Aorta (tissue), 5 donors: Measurements from ENCODE around the gene FBN1. TPM values are rescaled to one million over a fixed set of nuclear protein-coding genes. Genes with fewer than 3 reads are reported as not detected.

Source experiments
- ATAC-seq: fragments of 200-7000 bp; cut with Tn5 transposase; one replicate; pipeline ENCODE4 v1.9.1; 2022; ENCODE audit warnings: moderate library complexity; ENCODE audit not compliant: low FRiP score
- DNase-seq, 2 donors: peaks; one replicate each; pipeline ENCODE4 v3.0.0-alpha.2; 2020
- H3K27ac ChIP-seq, 2 donors: one replicate each; pipeline ENCODE4 v1.5.1; 2013; ENCODE audit warnings: low read length in 2 of 2, mild to moderate bottlenecking in 2 of 2, moderate library complexity in 2 of 2, control low read depth in 1 of 2, inconsistent platforms in 1 of 2, low read depth in 1 of 2
- H3K27me3 ChIP-seq, 2 donors: one replicate each; pipeline ENCODE4 v1.6.1; 2013; ENCODE audit warnings: control low read depth in 1 of 2, low read length in 1 of 2, mild to moderate bottlenecking in 1 of 2, moderate library complexity in 1 of 2; ENCODE audit not compliant: insufficient read depth in 2 of 2, control insufficient read depth in 1 of 2
- H3K36me3 ChIP-seq, 2 donors: one replicate each; pipeline ENCODE4 v1.6.1; 2013; ENCODE audit warnings: control low read depth in 1 of 2, low read length in 1 of 2, mild to moderate bottlenecking in 1 of 2; ENCODE audit not compliant: insufficient read depth in 2 of 2, control insufficient read depth in 1 of 2
- H3K4me1 ChIP-seq, 2 donors: one replicate each; pipeline ENCODE4 v1.6.1; 2013; ENCODE audit warnings: low read length in 2 of 2, control low read depth in 1 of 2, mild to moderate bottlenecking in 1 of 2, moderate library complexity in 1 of 2; ENCODE audit not compliant: insufficient read depth in 2 of 2, control insufficient read depth in 1 of 2
- H3K4me3 ChIP-seq, 2 donors: one replicate each; pipeline ENCODE4 v1.5.1; 2013; ENCODE audit warnings: low read length in 2 of 2, control low read depth in 1 of 2, mild to moderate bottlenecking in 1 of 2
- H3K9me3 ChIP-seq: one replicate; pipeline ENCODE4 v1.6.1; 2013; ENCODE audit warnings: mild to moderate bottlenecking, low read length; ENCODE audit not compliant: control insufficient read depth
- WGBS, 2 donors: extraction: QIAGEN DNeasy Blood & Tissue Kit; methylation state at CpG; one replicate each; pipeline ENCODE4 v1.1.7; 2013; 5-methylcytosine and 5-hydroxymethylcytosine counted together
- intact Hi-C, 2 donors: fragments of 100-400 bp; cut with DNase I; formaldehyde crosslinking; loops; one replicate each; pipeline versions ENCODE4 v1.14.2 to v1.15.0; 2022
- polyA plus RNA-seq, 2 donors: library from polyadenylated mRNA; stranded (reverse); fragments of 200-250 nt; gene quantifications; one replicate each; pipeline ENCODE4 v1.2.3, GENCODE V29; 2013
- total RNA-seq, 2 donors: library from RNA; stranded (reverse); fragmentation: NEBNext Ultra II Directional; extraction: Animal tissue kit (Norgen Biotek cat#: 25700); gene quantifications; one replicate each; pipeline ENCODE4 v1.2.1, GENCODE V29; 2021
- donor health status: healthy with polysubstance abuse.
- donor health status: Bipolar disorder and iron deficiency.
- donor health status: DM: no; HTN: no; CAD: no.
- donor health status: DM: no; HTN: no; CAD: no.
- donor health status: DM: yes; HTN: yes; CAD: no.

Gene FBN1
- total and polyA plus RNA-seq, 4 donors: 24.7 to 529 (median 141) TPM

DNA sequence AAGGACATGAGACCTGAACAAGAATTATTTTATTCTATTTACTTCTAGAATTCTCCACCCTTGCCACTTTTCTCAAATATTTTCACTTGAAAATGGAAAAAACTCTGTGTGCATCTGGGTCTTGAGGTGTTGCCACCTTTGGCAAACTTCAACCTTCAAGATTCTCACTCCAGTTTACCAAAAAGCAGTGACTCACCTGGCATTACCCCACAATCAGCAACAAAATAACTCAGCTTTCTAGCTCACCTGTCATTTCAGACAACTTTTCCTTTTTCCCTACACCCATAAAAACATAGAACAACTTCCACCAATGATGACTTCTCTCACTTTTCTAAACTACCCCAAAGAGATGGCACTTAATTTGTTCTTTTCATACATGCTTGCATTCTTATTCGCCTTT is 198.5 kb downstream of the FBN1 start:
- Histone ChIP-seq H3K4me3 (no peak overlapping the region), H3K27ac (no peak overlapping the region), H3K9me3 (no peaks in the 10 kb centered on the region), H3K4me1 (peaks cover 0 to 6% of the 10 kb centered on the region in 2 donors), H3K27me3 (no peaks in the 10 kb centered on the region), H3K36me3 (peaks cover 2 to 7% of the 10 kb centered on the region in 2 donors)
- DNase-seq (no peak), ATAC-seq (no peak)
- 98 to 100% methylated on average over 1 of the region's 1 CpG for WGBS, 2 donors
- intact Hi-C loops: no loop called here

DNA sequence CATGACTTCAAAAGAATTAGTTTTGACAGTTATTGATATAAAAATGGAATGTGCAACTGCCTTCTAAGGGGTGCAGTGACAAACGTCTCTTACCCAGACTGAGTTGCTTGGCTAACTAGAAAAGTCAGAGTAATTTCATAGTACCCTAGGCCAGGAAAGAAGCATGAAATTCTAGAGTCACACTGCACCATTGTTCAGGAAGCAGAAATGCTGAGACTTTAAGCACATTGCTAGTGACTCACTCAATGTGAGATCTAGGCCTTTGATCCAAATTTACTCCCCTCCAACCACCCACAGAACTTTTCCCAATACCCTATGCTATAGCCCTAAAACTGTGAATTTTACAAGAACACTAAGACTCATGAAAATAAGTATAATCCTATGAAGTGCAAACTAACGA is 203.5 kb downstream of the FBN1 start:
- Histone ChIP-seq H3K27me3 (no peaks in the 10 kb centered on the region), H3K4me3 (no peak overlapping the region), H3K36me3 (peaks cover 6 to 11% of the 10 kb centered on the region in 2 donors), H3K27ac (no peak overlapping the region), H3K9me3 (no peaks in the 10 kb centered on the region), H3K4me1 (peaks cover 0 to 3% of the 10 kb centered on the region in 2 donors)
- WGBS, 2 donors: 60 to 65% methylated on average over 2 of the region's 2 CpGs
- intact Hi-C loops: no loop called here
- ATAC-seq (no peak), DNase-seq (no peak)

DNA sequence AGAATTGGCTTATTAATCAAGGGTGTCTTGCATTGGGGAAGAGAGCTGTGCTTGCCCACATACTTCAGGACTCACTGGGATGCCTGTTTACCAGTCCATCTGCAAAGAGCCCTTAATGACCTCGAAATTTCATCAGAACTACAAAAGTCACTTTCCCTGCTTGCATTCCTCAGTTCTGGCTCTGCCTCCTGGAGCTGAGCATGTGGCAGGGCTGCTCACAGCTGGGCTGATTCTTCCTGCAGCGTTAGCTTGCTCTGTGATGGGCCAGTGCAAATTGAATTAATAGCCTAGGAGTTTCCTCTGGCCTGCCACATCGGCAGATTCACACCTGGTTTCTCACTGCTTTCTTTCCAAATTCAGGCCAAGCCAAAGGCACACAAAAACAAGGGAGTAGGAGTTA is 205.4 kb downstream of the FBN1 start:
- 5 to 10% methylated on average over 3 of the region's 3 CpGs for WGBS, 2 donors
- DNase-seq: no peak
- peak; percentile 72 for ATAC-seq
- Histone ChIP-seq H3K27ac (peak overlapping the region in 1 of 2 donors; percentile 20), H3K36me3 (peaks cover 7 to 12% of the 10 kb centered on the region in 2 donors), H3K27me3 (no peaks in the 10 kb centered on the region), H3K4me3 (no peak overlapping the region), H3K4me1 (peaks cover 0 to 3% of the 10 kb centered on the region in 2 donors), H3K9me3 (no peaks in the 10 kb centered on the region)
- intact Hi-C loops: no loop called here

DNA sequence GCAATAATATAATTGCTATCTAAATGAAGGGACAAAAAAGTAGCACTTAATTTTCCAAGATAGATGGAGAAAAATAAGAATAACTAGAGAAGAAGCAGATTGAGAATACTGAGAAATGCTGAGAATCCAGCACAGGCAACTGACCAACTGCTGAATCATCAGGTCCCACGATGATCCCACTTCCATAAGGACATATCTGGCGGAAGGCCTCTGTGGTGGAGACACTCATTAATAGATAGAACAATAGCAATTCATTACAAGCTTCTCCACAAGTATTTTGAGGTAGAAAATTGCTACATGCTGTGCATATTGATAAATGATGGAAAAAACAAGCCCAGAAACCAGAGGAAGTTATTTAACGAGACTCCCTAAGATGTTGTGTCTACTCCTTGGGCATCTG is 208.3 kb downstream of the FBN1 start:
- Histone ChIP-seq H3K4me1 (peaks cover 0 to 3% of the 10 kb centered on the region in 2 donors), H3K9me3 (no peaks in the 10 kb centered on the region), H3K27me3 (no peaks in the 10 kb centered on the region), H3K27ac (no peak overlapping the region), H3K36me3 (peaks cover 7 to 25% of the 10 kb centered on the region in 2 donors), H3K4me3 (no peak overlapping the region)
- no peak for DNase-seq
- intact Hi-C loops: no loop called here
- 75 to 76% methylated on average over 3 of the region's 3 CpGs for WGBS, 2 donors
- ATAC-seq: no peak

DNA sequence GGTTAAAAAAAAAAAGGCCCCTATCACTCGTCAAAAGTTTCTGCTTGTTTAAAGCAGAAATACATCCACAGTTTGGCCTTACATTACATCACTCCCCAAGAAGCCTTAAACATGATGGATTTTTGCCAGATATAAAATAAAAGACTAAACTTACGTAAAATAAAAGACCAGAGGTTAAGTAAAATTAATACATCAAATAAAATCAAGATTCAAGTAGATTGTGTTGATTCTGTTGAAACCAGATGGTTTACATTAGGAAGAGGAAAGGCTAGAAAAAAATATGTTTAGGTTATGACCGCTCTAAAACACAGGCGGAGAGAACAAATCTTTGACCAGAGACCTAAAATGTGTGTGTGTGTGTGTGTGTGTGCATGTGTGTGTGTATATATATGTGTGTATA is 210.2 kb downstream of the FBN1 start:
- Histone ChIP-seq H3K9me3 (no peaks in the 10 kb centered on the region), H3K27ac (no peak overlapping the region), H3K4me3 (no peak overlapping the region), H3K36me3 (peaks cover 6 to 22% of the 10 kb centered on the region in 2 donors), H3K27me3 (no peaks in the 10 kb centered on the region), H3K4me1 (peaks cover 0 to 3% of the 10 kb centered on the region in 2 donors)
- DNase-seq: no peak
- ATAC-seq: no peak
- intact Hi-C loops: no loop called here
- 61 to 70% methylated on average over 4 of the region's 4 CpGs for WGBS, 2 donors

DNA sequence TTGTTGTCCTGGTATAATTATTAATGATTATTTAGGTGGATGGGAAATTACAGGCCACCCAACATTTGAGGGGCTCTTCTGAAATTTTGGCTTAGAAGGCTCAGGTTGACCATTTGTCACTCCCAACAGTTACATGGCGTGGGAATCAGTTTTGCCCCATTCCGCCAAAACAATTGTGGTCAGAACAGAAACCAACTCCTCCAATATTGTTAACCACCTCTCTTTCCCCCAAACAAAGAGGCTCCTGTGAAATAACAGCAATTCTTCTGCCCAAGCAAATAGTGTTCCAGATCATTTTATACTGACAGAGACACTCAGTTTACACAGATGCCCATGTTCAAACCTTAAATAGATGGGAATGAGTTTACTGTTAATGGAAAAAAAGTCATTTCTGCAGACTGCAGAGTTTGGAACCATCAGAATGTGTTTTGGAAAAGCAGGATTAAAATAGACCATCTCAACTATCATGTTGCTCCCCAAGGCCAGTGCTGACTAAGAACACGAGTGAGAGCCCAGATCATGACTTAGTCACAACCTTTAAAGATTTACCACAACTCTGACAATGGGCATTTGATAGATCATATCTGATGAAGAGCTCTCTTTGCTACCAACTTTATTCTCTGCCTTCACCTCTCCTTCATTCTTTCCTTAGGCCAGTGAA is 212.2 kb downstream of the FBN1 start:
- no peak overlapping the region for H3K27ac ChIP-seq
- ATAC-seq: no peak
- H3K9me3 ChIP-seq: no peaks in the 10 kb centered on the region
- DNase-seq: no peak
- H3K4me1 ChIP-seq: peaks cover 0 to 3% of the 10 kb centered on the region in 2 donors
- 77 to 78% methylated on average over 3 of the region's 3 CpGs for WGBS, 2 donors
- H3K36me3 ChIP-seq: peaks cover 8 to 25% of the 10 kb centered on the region in 2 donors
- H3K4me3 ChIP-seq: no peak overlapping the region
- H3K27me3 ChIP-seq: no peaks in the 10 kb centered on the region
- intact Hi-C loops: no loop called here

DNA sequence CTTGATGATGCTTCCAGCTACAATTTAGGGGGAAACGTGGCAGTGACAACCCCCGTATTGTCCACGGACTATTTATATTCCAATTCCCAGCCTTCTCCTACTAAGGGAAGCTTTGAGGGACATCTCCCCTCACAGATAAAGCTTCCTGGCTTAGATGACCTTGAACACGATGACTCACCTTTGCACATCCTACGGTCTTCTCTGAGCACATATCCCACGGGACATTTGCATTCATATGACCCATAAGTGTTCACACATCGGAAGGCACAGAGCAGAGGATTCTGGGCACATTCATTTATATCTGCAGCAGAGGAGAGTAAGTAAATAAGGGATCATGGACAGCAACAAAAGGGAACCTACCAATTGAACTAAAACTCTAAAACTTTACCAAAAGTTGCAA is 212.8 kb downstream of the FBN1 start:
- peaks cover 0 to 3% of the 10 kb centered on the region in 2 donors for H3K4me1 ChIP-seq
- no peak overlapping the region for H3K27ac ChIP-seq
- intact Hi-C loops: no loop called here
- no peaks in the 10 kb centered on the region for H3K27me3 ChIP-seq
- H3K4me3 ChIP-seq: no peak overlapping the region
- H3K36me3 ChIP-seq: peaks cover 10 to 23% of the 10 kb centered on the region in 2 donors
- ATAC-seq (no peak), DNase-seq (no peak)
- WGBS, 2 donors: 84 to 85% methylated on average over 7 of the region's 7 CpGs
- H3K9me3 ChIP-seq: no peaks in the 10 kb centered on the region

DNA sequence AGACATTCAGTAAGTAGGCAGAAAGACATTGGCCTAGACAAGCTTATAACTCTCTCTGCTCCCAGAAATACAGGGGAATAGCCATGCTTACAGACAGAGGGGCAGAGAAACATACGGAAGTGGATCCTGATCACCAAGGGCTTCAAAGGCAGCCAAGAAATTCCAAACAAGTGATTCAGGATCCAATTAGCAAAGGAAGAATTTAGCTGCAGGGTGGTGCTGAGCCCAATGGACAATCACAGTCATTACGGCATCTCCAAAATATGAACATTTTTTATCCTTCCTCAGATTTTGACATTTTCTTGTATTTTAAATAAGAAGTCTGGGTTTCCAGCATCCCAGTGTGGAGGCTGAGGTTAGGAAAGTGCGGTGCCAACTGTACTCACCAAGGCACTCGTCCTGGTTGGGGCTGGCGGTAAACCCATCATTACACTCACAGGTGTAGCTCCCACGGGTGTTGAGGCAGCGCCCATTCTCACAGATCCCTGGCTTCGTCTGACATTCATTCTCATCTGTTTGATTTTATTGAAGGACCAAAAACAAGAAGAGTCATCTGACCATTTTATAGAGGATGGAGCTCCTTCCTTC is 217.5 kb downstream of the FBN1 start:
- DNase-seq: no peak
- Histone ChIP-seq H3K27me3 (no peaks in the 10 kb centered on the region), H3K4me3 (no peak overlapping the region), H3K27ac (no peak overlapping the region), H3K36me3 (peaks cover 11 to 12% of the 10 kb centered on the region in 2 donors), H3K4me1 (no peaks in the 10 kb centered on the region), H3K9me3 (no peaks in the 10 kb centered on the region)
- WGBS, 2 donors: 69 to 75% methylated on average over 8 of the region's 8 CpGs
- no peak for ATAC-seq
- intact Hi-C loops: no loop called here

DNA sequence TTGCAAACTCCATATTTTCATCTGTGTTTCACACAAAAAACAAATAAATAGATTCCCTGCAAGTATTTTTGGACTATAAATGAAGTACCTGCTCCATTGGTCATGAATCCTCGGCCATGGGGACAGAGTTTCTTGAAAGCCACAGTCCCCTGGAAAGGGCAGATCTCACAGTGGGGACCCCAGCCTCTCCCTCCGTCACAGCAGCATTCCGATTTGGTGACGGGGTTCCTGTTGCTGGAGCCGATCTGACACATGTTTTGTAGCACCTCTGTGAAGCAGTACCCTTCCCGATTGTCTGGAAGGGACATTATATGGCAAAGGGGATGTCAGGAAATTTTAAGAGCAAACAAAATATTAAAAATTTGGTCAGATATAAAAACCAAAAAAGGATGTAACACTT is 218.0 kb downstream of the FBN1 start:
- ATAC-seq: no peak
- intact Hi-C loops: no loop called here
- Histone ChIP-seq H3K9me3 (no peaks in the 10 kb centered on the region), H3K27me3 (no peaks in the 10 kb centered on the region), H3K36me3 (peaks cover 11 to 12% of the 10 kb centered on the region in 2 donors), H3K4me1 (no peaks in the 10 kb centered on the region), H3K27ac (no peak overlapping the region), H3K4me3 (no peak overlapping the region)
- WGBS, 2 donors: 87 to 89% methylated on average over 6 of the region's 6 CpGs
- no peak for DNase-seq
